NCI-H446 (cell line): ENCODE measurements around the gene PITPNM2.

ENCODE experiments used
- DNase-seq, 2 experiments: peaks; one replicate each; lab custom pipeline; 2025; lab: John Stamatoyannopoulos, UW

Gene PITPNM2

DNA sequence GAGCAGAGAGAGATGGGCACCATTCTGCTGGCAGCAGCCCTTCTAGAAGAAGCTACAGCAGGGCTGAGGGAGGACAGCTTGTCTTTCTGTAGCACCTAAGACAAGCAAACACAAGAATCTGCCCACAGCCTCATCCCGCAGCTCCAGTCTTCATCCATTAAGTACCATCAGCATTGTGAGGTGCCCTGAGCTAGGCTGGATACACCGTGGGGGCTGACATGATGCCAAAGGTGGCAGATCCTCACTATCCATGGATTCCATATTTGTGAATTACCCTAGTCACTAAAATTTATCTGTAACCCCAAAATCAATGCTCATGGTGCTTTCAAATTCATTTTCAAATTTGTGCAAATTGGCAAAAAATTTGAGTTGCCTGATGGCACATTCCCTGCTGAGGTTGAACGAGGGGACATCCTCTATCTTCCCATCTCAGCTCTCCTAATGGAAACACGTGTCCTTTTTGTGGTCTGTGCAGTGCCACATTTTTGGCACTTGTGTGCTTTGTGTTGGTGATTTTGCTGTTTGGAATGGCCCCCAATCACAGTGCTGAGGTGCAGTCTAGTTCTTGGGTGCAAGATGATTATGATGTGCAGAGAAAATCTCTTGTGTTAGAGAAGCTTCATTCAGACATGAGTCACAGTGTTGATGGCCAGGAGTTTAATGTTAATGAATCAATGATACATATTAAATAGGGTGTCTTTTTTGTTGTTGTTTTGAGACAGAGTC lies 7.0 kb downstream of the PITPNM2 start:
- no peak for DNase-seq

DNA sequence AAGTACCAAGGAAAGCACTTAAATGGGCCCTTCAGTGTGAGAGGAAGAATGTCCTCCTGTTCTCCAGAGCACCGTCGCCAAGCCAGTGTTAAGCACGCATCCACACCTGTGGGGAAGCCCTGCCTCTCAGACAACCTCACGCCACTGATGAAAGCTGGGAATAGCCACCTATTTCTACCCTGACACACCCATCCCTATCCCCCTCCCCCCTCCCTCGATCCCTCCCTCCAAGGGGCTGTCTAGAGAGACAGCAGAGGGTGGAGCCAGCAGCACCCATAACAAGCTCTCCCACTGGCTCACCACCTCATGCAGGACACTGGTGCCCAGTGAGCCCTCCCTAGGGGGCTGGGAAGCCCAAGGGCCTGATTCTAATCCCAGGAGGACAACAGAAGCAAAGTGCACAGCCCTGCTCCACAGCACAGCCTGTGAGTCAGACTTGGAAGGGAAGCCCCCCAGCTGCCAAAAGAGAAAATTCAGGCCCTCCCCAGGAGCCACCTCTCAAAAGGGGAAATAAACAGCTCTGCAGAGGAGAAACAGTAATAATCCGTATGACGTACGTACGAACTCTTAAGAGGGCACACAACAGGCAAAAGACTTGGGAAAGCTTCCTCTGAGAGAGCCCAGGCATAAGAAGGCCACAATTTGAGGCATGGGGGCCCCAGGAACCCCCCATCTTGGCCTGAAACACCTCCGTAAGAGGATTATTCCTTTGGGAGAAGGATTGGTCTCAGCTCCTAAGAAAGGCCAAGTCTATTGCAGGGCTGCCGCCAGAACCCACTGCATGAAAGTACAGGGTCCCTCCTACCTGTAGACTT lies 7.8 kb downstream of the PITPNM2 start:
- no peak for DNase-seq

DNA sequence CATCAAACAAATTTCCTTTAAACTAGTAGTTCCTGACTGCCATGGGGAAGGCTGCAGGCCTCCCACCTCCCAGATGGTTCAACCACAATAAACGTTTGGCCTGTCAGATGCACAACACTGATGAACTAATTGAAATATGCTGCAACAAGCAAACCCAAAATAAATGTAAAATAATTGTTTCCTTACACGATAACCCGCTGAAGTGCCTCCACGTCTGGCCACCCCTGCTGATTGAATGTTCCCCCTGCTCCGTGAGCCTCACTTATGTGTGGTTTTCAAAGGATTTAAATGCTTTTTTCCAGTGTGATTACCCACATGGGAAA lies 8.4 kb downstream of the PITPNM2 start:
- no peak for DNase-seq

DNA sequence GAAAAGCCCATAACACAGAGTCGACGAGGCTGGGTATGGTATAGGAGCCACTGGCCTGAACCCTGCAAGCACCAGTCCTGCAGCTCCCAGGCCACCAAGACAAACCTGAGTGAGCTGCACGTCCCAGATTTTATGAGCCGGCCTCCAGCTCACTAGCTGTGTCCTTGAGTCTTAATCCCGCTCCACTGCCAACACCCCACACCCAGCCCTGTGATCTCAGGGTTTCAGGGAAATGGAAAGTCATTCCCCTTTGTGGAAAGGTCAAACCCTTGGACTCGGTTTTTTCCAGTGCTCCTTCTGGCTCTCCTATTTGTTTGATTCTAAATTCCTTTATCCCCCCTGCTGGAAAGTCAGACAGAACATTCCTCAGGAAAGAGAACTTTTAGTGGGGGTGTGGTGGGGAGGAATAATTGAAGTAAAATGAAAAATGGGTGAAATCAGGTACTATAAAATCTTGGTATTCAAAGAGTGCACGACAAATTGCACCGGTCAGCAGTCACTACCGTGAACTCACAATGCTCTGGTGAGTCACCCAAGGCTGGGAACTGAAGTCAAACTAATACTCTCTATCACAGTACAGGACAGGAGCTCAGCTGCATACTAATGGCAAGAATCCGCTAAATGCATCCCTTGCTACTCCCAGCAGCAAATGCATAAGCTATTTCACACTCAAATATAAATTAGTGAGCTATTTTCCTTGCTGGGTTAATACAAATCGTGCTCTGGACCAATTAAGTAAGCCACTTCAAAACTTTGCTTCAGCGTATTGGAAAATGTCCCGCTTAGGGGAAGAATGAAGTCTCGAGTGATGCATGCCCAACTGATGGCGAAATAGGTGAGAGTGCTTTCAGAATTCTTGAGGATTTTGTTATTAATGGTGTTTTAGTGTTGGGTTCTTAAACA lies 9.0 kb downstream of the PITPNM2 start:
- DNase-seq, result no peak

DNA sequence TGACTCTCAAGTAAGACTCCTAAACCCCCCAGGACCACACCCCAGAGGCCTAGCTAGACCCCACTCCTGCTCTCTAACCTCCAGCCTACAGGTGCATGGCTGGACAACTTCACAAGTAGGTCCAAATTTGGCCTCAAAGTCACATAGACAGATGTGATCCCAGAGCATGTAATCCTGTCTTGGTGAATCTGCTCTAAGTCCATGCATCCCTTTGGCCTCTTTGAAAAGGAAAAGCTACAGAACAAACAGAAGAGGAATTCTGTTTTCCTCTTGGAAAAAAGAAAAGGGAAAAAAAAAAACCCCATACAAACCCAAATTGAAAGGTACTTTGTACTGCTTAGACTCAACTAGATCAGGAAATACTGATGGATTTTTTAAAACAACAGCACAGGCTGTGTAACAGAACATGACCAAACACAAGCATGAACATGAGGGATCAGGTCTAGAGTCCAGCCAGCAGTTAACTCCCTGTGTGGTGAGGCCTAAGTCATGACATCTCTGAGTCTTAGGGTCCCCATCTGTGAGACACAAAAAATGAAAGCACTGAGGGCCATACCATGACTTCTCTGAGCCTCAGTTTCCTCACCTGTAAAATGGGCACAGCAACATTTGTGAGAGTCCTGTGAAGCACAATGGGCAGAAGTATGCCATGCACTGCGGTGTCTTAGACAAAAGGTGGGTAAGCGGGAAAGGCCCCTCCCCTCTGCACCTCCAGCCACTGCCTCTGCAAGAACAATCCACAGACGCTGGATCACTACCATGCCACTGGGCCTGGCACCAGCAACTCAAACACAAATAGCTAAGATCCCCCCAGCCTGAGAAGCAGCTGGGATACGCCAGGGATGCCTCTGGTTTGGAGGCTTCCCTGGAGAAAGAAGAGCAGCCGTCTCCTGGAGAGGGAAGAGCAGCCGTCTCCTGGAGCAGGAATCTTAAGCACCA lies 9.9 kb downstream of the PITPNM2 start:
- no peak for DNase-seq

DNA sequence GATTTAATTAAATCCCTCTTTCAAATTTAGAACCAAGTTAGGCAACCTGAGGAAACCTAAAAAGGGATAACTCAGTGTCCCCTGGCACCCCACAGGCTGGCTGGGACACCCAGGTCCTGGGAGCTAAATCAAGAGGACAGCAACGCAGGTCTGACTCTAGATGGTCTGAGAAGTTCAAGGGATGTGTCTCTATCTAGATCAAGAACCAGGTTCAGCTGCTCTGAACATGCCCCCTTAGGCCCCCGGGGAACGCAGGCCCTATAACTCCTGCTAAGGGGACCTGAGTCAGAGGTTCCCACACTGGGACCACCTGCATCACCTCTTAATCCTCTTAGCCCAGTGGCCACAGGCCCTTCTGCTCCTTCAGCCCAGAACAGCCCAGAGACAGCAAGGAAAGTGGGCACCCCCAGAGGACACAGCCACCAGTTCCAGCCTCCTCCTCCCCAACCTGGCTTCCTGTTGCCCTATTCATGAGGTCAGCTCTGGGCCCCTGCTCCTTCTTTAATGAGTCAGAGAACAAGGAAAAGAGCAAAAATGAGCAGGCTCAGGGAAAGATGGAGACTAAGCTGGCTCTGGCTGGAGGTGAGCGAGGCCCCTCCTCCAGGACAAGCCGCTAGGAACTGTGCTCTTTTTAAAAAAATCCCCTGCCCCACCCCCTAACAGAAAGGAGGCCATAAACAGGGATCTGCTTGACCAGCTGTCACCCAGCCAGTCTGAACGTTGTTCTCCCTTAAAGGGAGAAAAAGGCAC lies 10.8 kb downstream of the PITPNM2 start:
- peak in 1 of 2 experiments; percentile 28 for DNase-seq

DNA sequence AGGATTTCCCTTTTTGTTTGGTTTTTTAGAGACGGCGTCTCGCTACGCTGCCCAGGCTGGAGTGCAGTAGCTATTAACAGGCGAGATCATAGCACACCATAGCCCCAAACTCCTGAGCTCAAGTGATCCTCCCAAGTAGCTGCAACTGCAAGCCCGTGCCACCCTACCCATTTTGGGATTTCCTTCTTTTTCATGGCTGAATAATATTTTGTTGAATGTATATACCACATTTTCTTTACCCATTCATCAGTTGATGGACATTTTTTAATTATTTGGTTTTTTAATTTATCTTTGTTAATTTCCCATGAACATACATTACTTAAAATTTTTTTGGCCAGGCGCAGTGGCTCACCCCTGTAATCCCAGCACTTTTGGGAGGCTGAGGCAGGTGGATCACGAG lies 15.2 kb downstream of the PITPNM2 start:
- no peak for DNase-seq

DNA sequence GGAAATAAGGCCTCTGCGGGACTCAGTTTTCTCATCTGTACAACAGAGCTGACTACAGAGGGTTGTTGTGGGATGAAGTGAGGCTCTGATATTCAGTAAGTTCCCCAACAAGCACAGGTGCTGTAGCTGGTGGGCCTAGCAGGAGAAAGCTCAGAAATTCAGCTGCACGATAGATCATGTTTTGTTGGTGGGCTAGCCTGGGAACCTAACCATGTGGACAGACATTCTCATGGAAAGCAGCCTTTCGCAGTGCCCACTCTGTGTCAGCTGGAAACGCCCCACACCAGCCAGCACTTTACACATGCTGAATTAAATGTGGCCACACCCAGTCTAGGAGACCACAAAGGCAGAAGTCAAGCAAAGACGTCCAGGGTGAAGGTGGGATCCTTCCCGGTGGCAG lies 16.1 kb downstream of the PITPNM2 start:
- DNase-seq, result no peak

DNA sequence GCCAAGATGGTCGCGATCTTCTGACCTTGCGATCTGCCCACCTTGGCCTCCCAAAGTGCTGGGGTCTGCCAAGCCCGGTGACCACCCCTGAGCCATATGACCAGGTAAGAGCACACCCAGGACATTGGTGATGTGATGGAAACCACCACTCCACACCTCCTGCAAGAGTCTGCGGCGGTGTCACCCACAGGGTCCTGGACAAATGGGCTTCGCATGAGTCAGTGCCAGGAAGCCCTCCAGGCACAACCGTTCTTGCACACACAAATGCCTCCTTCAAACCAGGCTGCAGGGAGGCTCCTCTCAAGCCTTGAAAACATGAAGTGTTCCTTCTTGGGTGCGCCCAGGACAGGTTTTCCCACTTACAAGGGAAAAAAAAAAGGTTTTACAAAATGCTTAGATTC lies 16.6 kb downstream of the PITPNM2 start:
- DNase-seq, result no peak

DNA sequence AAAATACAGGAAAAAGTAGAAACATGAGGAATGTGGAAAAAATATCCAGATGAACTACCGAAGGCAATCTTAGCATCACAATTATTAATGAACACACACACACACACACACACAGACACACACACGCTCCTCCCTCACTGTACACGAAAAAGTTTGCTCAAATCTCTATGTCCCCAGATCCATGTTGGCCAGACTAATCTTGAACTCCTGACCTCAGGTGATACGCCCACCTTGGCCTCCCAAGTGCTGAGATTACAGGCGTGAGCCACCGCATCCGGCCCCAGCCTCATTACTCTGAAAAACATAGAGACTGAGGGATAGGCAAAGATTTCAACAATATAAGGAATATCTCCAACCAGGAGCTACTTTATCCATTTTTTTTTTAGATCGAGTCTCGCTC lies 17.2 kb downstream of the PITPNM2 start:
- DNase-seq, result no peak

DNA sequence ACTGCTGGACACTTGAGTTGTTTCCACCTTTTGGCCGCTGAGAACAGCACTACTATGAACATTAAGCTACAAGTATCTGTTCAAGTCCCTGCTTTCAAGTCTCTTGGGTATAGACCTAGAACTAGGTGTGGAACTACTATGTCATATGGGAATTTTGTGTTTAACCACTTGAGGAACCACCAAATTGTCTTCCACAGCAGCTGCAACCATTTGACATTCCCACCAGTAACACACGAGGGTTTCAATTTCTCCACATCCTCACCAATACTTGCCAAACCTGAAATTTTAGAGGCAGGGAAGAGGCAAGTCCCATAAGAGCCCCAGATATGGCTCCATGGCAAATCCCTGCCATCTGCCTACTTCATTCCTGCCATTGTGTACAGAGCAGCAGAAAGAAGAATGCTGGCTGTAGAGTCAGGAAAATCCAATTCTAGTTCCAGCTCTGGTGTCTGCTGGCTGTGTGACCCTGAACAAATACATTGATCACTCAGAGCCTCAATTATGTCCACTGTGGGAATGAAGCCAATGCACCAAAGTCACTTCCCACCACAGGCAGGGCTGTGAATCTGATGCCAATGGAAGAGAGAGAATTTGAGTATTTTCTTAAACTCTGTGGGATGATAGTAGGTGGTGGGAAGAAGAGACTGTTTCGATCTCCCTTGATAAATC lies 17.8 kb downstream of the PITPNM2 start:
- peak in 1 of 2 experiments; percentile 52 for DNase-seq

DNA sequence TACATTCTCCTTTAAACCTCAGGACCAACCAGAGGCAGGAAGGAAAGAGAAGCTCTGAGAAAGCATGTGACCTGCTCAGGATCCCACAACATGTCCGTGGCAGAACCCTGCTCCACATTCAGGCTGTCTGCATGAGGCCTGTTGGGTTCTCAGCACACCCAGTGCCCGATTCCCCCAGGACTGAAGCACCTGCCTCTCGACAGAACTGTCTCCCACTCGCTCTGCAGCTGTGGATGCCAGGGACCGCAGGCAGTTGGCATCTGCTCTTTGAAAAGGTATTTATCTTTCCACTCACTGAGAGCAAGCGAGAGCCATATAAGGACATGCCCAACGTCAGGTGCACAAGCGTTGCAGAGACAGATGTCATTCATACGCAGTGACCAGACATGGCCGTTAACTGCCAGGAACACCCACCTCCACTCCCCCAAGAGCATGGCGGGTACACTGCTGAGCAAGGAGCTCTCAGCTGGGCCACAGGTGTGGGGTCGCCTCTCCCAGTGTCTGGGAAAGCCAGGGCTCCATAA lies 18.9 kb downstream of the PITPNM2 start:
- no peak for DNase-seq

DNA sequence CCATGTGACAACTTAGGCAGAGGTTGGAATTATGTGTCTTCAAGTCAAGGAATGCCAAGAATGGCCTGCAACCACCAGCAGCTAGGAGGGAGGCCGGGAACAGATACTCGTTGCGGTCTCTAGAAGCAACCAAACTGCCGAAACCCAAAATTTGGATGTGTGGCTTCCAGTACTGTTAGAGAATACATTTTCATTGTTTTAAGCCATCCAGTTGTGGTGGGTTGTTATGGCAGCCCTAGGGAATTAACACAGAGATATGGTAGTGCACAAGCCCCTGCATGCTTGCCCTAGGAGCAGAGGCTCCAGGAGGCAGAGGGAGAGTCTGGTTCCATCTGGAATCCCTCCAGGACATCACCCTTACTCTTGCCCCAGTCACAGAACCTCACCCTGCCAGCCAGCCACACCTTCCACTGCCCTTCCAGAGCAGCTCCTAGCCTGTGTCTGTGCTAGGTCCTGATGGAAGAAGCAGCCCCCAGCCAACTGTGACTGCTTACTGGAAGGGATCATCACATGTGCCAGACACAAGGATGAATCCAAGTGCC lies 19.5 kb downstream of the PITPNM2 start:
- no peak for DNase-seq

DNA sequence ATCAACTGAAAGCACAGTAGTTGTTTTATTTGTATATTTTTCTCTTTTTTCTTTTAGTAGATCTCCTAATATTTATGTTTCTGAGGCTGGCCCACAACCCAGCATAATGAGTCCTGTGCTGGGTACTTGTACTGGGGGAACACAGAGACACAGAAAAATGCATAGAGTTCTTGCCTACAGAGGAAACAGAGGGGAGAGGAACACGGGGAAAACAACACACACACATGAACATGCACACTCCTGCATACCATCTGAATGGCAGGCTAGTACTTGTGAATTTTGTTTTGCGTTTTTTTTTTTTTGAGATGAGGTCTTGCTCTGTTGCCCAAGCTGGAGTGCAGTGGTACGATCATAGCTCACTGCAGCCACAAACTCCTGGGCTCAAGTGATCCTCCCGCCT lies 21.3 kb downstream of the PITPNM2 start:
- DNase-seq, result no peak

DNA sequence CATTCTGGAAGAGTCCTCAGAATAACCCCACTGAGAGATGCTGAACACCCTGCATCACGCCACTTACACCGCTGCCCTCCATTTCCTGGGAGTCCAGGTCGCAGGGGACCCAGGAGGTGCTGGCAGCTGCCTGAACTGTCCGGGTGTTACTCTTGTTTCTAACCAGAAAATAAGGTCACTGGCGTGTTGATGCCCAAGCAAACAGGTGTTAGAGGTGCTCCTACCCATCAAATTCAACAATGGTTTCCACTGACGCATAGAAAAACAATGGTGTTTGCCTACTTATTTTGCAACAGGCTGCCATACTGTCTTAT lies 23.8 kb downstream of the PITPNM2 start:
- no peak for DNase-seq

DNA sequence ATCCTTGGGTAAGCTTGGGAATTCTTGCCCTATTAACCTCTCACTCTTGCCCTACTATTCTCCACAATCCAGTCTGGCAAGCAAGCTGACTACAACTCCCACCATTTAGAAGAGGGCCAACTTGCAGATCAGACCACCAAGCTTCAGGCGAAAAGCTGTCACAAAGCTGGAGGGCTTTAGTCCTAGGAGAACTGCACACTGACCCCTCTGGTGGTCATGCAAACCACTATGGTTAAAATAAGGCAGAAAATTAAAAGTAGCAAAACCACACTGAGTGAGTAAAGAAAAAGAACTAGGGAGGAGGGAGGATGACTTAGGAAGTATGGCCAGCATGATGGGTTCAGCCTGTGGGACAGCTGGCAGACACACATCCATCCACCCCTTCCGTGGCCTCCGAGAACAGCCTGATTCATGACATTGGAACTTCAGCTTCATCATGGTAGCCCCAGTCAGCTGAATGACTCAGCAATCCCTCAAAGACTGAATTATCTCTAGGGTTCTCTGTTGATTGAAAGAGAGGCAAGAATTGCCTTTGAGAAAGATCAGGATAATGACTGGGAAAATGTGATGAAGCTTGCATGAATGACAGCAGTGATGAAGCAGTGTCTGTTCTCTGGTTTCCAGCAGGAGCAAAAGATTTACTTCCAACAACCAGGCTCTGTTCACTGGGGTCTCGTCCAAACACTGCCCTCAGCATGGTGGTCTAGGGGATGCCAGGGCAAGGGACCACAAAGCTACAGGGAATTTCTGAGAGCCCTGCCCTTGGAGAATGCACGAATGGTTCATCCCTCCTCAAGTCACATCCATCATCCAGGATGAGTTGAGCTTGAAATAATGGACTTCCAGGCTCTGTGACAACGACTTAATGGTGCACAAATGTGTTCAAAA lies 24.4 kb downstream of the PITPNM2 start:
- no peak for DNase-seq

DNA sequence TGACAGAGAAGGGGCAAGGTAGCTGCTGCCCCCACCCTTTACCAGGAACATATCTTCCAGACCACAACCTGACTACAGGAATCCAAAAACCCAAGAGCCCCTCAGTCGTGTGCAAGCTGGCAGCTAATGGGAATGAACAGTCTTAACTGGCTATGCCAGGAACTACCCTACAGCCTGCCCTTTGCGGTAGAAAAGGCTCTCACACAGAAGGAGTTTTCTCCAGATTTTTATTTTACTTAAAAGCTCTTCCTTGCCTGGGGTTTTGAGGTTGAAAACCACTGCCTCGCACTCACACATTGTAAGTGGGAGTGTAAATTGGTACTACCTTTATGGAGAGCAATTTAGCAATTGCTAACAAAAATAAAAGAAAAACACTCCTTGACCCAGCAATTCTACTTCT lies 28.3 kb downstream of the PITPNM2 start:
- no peak for DNase-seq

DNA sequence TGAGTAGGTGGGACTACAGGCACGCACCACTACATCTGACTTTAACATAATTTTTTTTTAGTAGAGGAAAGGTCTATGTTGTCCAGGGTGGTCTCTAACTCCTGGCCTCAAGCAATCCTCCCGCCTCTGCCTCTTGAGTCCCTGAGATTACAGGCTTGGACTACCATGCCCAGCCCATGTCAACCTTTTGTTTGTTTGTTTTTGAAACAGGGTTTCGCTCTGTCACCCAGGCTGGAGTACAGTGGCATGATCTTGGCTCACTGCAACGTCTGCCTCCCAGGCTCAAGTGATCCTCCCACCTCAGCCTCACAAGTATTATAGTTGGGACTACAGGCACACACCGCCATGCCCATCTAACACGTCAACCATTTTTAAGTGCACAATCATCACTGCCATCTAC lies 29.2 kb downstream of the PITPNM2 start:
- DNase-seq, result no peak
